T47D (cell line): ENCODE data around the gene SLC46A1.

ENCODE experiments used
- DNase-seq, 2 experiments: peaks; one replicate each; pipeline versions ENCODE4 v3.0.0 to v3.0.0-alpha.2; 2011 to 2012; ENCODE audit warnings: low read depth in 1 of 2, low spot score in 1 of 2
- JUND ChIP-seq: IDR thresholded peaks from 2 replicates; pipeline ENCODE4 v1.6.1; 2012; ENCODE audit warnings: low read depth
- in situ Hi-C: cut with HindIII; loops from 2 replicates; pipeline ENCODE4 v1.10.0; 2016; ENCODE audit warnings: low sequenced_read_pairs, low pct_unique_long_range_greater_than_20kb

The SLC46A1 gene

DNA sequence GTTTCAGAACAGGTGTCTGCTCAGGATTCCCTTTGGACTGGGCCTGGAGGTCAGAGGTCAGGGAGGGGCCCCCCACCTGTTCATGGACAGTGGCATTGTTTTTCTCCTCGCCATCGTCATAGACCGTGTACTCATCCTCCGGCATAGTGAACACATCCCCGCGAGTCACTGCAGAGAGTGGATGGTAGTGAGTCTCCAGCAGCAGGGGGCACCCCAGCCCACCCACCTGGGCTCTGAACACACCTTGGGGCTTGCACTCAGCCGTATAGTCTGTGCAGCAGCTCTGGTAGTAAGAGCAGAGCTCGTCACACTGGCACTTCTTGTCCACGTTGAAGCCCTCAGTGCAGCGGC is 36.4 kb downstream of the SLC46A1 start:
- in situ Hi-C loops, result no loop called here
- no peak for TF ChIP-seq JUND
- no peak for DNase-seq

DNA sequence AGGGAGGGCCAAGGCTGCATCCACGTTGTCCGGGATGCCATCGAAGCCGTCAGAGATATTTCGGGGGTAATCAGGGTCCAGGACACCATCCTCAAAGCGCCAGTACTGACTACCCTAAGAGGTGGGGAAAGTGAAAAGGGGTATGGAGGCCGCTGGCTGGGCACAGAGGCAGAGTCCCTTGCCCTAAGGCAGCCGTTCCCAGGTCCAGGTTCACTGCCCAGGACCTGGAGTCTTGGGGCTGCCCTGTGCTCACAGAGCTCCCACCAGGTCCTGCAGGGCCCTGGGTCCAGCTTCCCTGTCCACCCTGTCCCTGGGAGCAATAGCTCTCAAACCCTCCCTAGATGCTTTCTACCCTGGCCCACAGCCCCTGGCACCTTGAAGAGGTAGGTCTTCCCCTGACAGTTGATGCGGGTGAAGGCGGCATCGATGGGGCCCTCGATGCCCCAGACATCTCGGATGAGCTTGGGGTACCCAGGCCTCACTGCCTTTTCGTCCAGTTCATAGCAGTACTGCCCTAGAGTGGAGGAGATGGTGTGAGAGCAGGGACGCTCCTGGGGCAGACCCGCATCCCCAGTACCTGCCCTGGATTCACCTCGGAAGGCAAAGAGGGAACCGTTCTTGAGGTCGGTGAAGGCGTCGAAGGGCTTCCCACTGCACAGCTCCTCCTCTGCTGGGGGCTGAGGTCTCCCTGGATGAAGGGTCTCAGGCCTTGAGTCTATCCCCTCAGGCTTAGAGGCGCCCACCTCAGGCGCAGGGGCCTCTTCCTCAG is 36.9 kb downstream of the SLC46A1 start:
- no peak for DNase-seq
- in situ Hi-C loops, result no loop called here
- TF ChIP-seq JUND, result no peak

DNA sequence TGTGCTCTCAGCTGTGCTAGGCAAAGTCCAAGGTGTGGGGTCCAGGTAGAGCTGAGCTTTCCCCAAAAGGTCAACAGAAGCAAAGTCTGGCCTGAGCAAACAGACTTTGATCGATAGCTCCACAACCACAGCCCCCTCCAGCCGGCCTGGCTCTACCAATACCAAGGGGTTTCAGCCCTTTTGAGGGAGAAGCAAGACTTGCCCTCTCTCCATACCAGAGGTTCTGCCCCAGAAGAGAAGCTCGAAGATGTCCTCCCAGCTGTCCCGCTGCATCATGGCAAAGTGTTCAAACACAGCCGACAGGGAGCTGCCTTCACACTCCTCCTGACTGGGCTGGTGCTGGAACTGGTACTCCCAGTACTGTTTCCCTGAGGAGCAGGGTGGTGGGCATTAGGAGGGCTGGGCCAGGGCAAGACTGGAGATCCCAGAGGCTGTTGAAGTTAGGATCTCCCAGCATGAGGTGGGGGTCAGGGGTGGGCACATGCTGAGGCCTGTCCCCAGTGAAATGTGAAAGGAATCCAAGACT is 37.6 kb downstream of the SLC46A1 start:
- no peak for DNase-seq
- TF ChIP-seq JUND, result no peak
- in situ Hi-C loops, result no loop called here

DNA sequence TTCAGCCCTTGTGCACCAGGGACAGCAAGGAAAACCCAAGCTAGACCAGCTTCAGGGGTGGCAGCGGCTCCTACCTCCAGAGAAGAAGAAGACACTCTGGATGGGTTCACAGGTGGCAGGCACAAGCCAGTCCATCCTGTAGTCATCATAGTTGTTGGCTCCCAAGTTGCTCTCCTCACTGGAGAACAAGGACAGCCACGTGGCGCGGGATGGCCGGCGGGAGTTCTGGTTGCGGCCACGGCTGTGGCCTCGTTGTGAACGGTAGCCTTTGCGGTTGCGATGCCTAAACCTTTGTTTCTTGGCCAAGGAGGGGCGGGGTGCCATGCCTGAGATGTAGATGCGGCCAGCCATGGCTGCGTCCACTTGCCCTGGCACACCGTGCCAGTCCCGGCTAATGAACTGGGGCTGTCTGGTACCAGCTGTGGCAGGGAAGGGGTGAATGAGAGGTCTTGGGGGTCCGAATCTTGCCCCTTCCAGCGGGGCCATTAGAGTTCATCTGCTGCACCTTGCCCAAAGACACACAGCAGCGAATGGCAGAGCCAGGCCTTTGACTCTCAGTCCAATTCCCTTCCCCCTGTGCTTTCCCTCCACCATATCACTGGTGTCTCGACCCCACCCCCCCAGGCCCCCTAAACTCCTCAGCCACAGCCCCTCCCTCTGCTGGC is 38.2 kb downstream of the SLC46A1 start:
- in situ Hi-C loops, result no loop called here
- no peak for TF ChIP-seq JUND
- DNase-seq, result no peak

DNA sequence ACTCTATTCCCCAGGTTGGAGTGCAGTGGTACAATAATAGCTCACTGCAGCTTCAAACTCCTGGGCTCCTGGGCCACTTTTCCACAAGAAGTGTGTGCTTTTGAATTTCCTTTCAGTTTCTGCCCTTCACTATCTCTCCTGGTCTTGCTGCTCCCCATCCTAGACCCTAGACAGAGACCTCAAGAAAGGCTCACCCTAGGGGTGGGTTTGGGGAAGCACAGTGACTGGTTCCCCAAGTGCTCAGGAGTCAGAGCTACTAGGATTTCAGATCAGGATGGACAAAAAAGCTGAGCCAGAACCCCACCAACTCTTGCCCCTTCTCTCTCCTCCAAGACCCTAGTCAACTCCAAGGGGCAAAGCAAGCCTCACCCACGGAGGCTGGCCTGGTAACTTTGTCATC is 39.4 kb downstream of the SLC46A1 start:
- in situ Hi-C loops, result no loop called here
- TF ChIP-seq JUND, result no peak
- DNase-seq, result no peak

DNA sequence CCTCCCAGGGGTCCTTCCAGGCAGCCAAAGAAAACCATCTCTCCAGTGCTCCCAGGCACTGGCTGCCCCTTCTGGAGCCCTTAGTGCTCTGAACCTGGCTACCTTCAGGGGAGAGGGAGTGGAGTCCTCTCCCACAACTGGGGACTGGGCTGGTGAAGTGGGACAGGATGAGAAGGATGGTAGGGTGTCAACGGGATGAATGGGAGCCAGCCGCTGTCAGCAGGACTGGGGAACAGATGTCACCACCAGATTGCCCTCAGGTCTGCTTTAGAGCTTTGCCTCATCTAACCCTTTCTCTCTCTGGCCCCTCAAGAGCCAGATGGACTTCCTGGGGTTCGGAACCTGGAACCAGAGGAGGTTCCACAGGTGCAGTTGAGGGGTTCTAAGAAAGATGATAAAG is 40.5 kb downstream of the SLC46A1 start:
- TF ChIP-seq JUND, result no peak
- in situ Hi-C loops, result no loop called here
- DNase-seq, result no peak

DNA sequence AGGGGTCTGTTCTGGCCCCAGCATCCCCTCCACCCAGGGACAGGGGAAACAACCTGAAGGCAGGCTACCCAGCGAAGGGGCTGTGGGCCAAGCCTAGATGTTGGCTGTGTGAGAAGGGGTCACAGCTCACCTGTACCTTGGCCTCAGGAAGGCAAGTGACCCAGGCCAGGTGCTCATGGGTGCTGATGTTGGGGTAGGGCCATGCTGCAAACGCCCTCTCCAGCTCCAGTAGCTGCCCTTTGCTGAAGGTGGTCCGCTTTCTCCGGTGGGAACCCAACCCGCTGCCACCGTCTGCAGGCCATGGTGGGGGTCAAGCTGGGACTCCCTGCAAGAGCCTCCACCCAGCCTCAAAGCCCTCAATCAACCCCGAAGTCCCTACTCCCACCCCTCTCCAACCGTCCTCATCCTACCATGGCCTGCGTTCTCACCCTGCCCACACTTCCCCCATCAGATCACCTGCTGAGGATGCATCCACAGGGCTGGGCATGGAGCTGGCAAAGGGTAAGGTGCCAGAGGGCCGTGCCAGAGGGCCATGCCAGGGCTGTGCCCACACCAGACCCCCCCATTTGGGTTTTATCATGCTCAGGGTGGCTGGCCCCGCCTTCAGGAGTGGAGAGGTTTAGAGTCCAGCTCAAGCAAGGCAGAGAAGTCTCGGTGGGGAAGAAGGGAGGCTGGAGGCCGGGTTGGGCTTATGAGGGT is 41.2 kb downstream of the SLC46A1 start, which contains the start of gene SEBOX:
TSS of gene SEBOX (minus strand) at position 535 of the 699 bp plus-strand sequence. CDS start at position 487, 48 bp downstream.
- no peak for DNase-seq
- in situ Hi-C loops, result no loop called here
- TF ChIP-seq JUND, result no peak

DNA sequence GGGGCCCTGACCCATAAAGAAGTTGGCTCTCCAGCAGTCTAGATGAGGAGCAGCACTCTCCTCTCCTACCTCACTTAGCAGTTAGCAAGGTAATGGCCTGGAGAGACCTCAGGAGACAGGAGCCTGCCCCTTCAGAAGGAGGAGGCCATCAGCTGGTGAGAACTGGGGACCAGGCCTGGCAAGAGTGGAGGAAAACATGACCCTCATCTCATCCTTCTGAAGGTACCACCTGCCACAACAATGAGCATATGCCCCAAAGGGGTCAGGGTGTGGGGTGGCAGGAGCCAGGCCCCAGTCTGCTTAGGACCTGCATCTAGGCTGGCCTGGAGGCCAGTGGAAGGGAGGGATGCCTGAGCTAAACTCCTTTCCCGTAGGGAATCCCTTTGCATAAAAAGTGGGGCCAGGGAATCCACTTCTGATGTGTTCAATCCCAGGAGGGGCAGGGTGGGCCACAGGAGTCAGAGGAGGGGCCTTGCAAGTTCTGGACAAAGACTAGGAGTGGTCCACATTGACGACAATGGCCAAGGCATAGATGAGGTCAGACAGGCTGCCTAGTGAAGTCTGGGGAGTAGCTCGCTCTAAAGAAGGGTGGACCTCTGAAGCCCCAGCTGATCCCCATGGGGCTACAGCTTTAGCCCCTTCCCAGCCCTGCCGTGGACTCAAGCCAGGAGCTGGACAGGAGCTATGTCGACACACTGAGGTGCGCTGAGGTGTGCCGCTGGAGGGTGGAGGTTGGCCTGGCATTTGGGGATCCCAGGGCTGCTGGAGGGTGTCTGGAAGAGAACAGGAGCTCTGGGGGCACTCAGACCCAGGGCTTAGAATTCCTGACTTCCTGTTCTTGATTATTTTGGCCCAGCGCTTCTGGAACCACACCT is 42.0 kb downstream of the SLC46A1 start:
- TF ChIP-seq JUND, result no peak
- in situ Hi-C loops, result no loop called here
- DNase-seq, result no peak

DNA sequence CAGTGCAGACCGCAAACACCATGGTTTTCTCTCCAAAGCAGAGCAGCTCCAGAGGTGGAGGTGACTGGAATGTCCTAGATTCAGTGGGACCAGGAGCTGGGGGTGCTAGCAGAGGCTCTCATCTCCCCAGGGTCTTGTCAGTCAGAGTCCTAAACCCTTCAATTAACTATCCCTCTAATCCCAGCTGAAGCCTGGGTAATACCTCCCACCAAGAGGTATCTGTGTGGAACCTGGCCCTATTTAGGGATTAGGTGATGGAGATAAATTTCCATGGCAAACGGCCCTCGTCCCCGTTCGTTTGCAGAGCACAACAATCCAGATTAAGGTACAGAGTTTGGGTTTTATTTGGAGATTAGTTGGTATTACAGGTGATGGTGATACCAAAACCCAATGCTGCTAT is 42.8 kb downstream of the SLC46A1 start:
- in situ Hi-C loops, result no loop called here
- TF ChIP-seq JUND, result no peak
- DNase-seq, result no peak

DNA sequence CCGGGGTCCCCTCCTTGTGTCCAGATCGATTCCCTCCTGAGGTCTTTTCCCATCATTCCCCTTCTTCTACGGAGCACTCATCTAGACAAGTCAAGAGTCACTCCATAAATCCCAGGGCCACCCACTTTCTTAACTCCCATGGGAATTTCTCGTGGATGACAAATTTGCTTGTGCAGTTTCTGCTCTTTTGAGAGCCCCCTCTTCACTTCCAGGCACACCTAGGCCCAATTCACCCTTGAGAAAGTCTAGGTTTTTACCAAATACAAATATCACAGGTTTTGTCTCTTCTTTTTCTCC is 48.2 kb downstream of the SLC46A1 start:
- TF ChIP-seq JUND, result no peak
- no peak for DNase-seq
- in situ Hi-C loops, result no loop called here

DNA sequence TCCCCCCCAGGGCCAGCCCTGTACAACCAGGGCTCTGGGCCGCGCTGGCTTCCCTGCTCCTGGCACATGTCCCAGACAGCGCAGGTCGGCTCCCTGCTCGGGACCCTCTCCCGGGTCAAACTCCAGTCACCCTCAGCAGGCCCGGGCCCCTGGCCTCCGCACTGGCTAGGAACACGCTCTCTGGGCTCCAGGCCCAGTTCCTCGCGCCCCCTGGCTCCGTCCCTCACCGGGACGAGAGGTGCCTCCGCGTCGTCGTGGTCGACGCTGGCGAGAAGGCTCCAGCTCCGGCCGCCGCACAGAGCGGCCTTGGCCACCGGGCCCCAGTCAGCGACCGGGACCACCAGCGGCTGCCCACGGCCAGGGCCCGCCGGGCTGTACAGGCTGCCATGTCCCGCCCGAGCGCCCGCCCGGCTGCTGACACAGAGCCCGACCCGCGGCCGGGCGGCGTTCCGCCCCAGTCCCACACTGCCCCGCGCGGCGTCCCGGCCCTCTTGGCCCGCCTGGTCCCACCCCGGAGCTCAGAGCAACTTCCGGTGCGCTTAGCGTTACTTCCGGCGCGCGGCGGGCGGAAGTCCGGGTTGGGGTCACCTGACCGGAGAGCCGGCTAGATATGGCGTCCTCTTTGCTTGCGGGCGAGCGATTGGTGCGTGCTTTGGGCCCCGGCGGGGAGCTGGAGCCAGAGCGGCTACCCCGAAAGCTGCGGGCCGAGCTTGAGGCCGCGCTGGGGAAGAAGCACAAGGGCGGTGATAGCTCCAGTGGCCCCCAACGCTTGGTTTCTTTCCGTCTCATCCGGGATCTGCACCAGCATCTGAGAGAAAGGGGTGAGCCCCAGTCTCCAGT is 48.7 kb downstream of the SLC46A1 start, which contains the start of gene POLDIP2:
TSS of gene POLDIP2 (minus strand) at position 467 of the 840 bp plus-strand sequence. CDS start at position 388, 79 bp downstream.
- in situ Hi-C loops, result no loop called here
- TF ChIP-seq JUND, result no peak
- peak; percentile 92 to 98 for DNase-seq
